ENCODE results near the gene TBCE. TPM values are rescaled to one million over a fixed set of nuclear protein-coding genes. Genes with fewer than 3 reads are reported as not detected.
A peak's percentile ranks its signal among the peaks of the same experiment; 100 is the strongest.

Gene TBCE
- total and polyA plus RNA-seq, 9 of the 15 experiments (the other 6 are each of a cell fraction or from before 2014, with no cell fraction given): 52.6 to 92.1 (median 82.1) TPM

DNA sequence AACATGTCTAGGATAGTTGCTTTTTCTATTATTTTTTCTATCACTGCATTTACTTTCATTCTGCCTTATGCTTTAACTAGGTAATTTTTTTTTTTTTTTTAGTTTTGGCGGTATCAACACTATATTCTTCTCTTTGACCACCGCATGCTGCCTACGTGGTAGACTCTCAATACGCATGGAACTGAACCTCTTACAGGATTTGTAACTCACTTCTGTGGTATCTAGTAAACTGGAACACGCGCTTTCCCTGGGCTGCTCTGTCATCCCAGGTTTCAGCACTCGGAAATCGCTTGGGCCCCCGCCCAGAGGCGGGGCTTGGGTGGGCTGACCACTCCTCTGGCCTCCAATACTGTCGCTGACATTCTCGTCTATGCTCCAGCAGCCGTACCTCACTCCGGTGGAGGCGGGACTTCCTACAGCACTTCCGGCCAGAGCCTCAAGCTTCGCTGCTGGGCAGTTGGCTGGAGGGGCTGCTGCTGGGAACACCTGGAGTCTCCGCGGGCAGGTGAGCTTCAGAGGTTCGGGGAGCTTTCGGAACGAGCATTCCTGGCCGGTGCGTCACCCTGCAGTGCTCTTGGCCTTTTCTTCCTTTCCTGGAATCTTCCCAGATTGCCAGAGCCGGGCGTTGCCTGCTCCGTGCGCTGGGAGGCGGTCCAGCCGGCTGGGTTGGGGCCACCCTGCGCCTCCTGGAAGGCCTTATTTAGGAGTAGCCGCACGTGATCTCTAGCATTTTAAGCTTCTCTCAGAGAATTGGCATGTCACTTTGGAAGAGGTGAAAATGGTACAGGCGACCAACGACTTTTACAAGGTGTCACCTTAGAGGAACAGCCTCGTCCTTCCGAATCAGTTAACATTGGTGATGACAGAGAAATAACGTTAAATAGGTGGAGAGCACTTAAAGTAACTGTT lies at the start of gene TBCE (continued):
- TF ChIP-seq SMARCB1 (IDR thresholded peaks at IDR 0.05; ENCODE audit: insufficient read length, low read depth) (no peak), GTF2E2 (tag; IDR thresholded peaks at IDR 0.05) (peak; percentile 76; the same call in 1 of the 2 replicates), MTA2 (IDR thresholded peaks at IDR 0.05; ENCODE audit: low read depth) (0 out of 2 replicates have a peak, but pooled peaks have one; percentile 32), ZFX (CRISPR knock-in tag; IDR thresholded peaks at IDR 0.05) (peak; percentile 92), RBM22 (IDR thresholded peaks at IDR 0.05; ENCODE audit: low read depth, low read length, poor library complexity, severe bottlenecking) (no peak), MEF2A (IDR thresholded peaks at IDR 0.05; ENCODE audit: control insufficient read depth, low read depth, low read length) (no peak), GATA2 (CRISPR knock-in tag; IDR thresholded peaks at IDR 0.05) (no peak), SAFB2 (IDR thresholded peaks at IDR 0.05; ENCODE audit: borderline replicate concordance, low read depth, low read length, severe bottlenecking) (no peak), MTA1 (IDR thresholded peaks at IDR 0.05; ENCODE audit: borderline replicate concordance) (peak; percentile 11; the same call in 1 of the 2 replicates), JUND (IDR thresholded peaks at IDR 0.05; ENCODE audit: borderline replicate concordance, low read depth, low read length) (peak; percentile 69), JUND (tag; IDR thresholded peaks at IDR 0.05; ENCODE audit: borderline replicate concordance, low read depth, low read length) (peak; percentile 30; the same call in 1 of the 3 replicates), HNRNPLL (IDR thresholded peaks at IDR 0.05; ENCODE audit: low read depth, low read length, poor library complexity, severe bottlenecking) (peak; percentile 73), NFRKB (IDR thresholded peaks at IDR 0.05; ENCODE audit: low read depth) (peak; percentile 12; the same call in 1 of the 2 replicates), LARP7 (IDR thresholded peaks at IDR 0.05) (no peak)
- TF ChIP-seq, protein P1, sequence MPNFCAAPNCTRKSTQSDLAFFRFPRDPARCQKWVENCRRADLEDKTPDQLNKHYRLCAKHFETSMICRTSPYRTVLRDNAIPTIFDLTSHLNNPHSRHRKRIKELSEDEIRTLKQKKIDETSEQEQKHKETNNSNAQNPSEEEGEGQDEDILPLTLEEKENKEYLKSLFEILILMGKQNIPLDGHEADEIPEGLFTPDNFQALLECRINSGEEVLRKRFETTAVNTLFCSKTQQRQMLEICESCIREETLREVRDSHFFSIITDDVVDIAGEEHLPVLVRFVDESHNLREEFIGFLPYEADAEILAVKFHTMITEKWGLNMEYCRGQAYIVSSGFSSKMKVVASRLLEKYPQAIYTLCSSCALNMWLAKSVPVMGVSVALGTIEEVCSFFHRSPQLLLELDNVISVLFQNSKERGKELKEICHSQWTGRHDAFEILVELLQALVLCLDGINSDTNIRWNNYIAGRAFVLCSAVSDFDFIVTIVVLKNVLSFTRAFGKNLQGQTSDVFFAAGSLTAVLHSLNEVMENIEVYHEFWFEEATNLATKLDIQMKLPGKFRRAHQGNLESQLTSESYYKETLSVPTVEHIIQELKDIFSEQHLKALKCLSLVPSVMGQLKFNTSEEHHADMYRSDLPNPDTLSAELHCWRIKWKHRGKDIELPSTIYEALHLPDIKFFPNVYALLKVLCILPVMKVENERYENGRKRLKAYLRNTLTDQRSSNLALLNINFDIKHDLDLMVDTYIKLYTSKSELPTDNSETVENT (CRISPR knock-in tag; IDR thresholded peaks at IDR 0.05): peak; percentile 89
- TF ChIP-seq, protein P2, sequence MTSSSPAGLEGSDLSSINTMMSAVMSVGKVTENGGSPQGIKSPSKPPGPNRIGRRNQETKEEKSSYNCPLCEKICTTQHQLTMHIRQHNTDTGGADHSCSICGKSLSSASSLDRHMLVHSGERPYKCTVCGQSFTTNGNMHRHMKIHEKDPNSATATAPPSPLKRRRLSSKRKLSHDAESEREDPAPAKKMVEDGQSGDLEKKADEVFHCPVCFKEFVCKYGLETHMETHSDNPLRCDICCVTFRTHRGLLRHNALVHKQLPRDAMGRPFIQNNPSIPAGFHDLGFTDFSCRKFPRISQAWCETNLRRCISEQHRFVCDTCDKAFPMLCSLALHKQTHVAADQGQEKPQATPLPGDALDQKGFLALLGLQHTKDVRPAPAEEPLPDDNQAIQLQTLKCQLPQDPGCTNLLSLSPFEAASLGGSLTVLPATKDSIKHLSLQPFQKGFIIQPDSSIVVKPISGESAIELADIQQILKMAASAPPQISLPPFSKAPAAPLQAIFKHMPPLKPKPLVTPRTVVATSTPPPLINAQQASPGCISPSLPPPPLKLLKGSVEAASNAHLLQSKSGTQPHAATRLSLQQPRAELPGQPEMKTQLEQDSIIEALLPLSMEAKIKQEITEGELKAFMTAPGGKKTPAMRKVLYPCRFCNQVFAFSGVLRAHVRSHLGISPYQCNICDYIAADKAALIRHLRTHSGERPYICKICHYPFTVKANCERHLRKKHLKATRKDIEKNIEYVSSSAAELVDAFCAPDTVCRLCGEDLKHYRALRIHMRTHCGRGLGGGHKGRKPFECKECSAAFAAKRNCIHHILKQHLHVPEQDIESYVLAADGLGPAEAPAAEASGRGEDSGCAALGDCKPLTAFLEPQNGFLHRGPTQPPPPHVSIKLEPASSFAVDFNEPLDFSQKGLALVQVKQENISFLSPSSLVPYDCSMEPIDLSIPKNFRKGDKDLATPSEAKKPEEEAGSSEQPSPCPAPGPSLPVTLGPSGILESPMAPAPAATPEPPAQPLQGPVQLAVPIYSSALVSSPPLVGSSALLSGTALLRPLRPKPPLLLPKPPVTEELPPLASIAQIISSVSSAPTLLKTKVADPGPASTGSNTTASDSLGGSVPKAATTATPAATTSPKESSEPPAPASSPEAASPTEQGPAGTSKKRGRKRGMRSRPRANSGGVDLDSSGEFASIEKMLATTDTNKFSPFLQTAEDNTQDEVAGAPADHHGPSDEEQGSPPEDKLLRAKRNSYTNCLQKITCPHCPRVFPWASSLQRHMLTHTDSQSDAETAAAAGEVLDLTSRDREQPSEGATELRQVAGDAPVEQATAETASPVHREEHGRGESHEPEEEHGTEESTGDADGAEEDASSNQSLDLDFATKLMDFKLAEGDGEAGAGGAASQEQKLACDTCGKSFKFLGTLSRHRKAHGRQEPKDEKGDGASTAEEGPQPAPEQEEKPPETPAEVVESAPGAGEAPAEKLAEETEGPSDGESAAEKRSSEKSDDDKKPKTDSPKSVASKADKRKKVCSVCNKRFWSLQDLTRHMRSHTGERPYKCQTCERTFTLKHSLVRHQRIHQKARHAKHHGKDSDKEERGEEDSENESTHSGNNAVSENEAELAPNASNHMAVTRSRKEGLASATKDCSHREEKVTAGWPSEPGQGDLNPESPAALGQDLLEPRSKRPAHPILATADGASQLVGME (CRISPR knock-in tag; IDR thresholded peaks at IDR 0.05): peak; percentile 79; the same call in 1 of the 2 replicates
- TF ChIP-seq, protein P3, sequence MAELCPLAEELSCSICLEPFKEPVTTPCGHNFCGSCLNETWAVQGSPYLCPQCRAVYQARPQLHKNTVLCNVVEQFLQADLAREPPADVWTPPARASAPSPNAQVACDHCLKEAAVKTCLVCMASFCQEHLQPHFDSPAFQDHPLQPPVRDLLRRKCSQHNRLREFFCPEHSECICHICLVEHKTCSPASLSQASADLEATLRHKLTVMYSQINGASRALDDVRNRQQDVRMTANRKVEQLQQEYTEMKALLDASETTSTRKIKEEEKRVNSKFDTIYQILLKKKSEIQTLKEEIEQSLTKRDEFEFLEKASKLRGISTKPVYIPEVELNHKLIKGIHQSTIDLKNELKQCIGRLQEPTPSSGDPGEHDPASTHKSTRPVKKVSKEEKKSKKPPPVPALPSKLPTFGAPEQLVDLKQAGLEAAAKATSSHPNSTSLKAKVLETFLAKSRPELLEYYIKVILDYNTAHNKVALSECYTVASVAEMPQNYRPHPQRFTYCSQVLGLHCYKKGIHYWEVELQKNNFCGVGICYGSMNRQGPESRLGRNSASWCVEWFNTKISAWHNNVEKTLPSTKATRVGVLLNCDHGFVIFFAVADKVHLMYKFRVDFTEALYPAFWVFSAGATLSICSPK (IDR thresholded peaks at IDR 0.05; ENCODE audit: borderline replicate concordance): no peak
